GM12801 (cell line): ENCODE results near the gene PRKCA.

Source experiments
- CTCF ChIP-seq: IDR thresholded peaks from one replicate; pipeline ENCODE4 v1.5.1; 2011; ENCODE audit warnings: control low read depth; ENCODE audit not compliant: insufficient read length; ENCODE audit errors: extremely low read depth

PRKCA gene

GRCh38 chr17:66841744-66842143 is 539.3 kb downstream of the PRKCA start:
- no peak for TF ChIP-seq CTCF

GRCh38 chr17:66842505-66842904 is 540.1 kb downstream of the PRKCA start:
- no peak for TF ChIP-seq CTCF

- TF ChIP-seq CTCF, result no peak
Observed at GRCh38 chr17:66842959-66843358, 540.5 kb downstream of the PRKCA start.

- no peak for TF ChIP-seq CTCF
Observed at GRCh38 chr17:66843627-66844026, 541.2 kb downstream of the PRKCA start.

GRCh38 chr17:66847704-66848103 is 545.3 kb downstream of the PRKCA start:
- TF ChIP-seq CTCF, result no peak

- TF ChIP-seq CTCF, result no peak
Observed at GRCh38 chr17:66848496-66848895, 546.1 kb downstream of the PRKCA start.

- no peak for TF ChIP-seq CTCF
Observed at GRCh38 chr17:66849032-66849655, 546.7 kb downstream of the PRKCA start.
